ENCODE measurements around the gene AGBL4.

DNA sequence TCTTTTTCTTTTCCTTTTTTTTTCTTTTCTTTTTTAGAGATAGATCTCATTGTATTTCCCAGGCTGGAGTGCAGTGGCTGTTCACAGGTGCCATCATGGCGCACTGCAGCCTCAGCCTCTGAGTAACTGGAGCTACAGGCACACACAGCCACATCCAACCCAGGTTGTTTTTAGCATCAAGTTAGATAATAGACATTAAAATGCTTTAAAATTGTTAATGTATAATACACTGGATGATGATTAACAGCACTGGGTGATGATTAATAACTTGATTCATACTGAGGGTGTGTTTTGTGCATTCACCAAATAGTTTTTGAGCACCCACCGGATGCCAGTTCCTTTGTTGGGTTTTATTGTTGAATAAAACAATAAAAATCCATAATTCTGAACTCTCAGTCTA is 1322.3 kb downstream of the AGBL4 start:
- TF ChIP-seq, protein P1, sequence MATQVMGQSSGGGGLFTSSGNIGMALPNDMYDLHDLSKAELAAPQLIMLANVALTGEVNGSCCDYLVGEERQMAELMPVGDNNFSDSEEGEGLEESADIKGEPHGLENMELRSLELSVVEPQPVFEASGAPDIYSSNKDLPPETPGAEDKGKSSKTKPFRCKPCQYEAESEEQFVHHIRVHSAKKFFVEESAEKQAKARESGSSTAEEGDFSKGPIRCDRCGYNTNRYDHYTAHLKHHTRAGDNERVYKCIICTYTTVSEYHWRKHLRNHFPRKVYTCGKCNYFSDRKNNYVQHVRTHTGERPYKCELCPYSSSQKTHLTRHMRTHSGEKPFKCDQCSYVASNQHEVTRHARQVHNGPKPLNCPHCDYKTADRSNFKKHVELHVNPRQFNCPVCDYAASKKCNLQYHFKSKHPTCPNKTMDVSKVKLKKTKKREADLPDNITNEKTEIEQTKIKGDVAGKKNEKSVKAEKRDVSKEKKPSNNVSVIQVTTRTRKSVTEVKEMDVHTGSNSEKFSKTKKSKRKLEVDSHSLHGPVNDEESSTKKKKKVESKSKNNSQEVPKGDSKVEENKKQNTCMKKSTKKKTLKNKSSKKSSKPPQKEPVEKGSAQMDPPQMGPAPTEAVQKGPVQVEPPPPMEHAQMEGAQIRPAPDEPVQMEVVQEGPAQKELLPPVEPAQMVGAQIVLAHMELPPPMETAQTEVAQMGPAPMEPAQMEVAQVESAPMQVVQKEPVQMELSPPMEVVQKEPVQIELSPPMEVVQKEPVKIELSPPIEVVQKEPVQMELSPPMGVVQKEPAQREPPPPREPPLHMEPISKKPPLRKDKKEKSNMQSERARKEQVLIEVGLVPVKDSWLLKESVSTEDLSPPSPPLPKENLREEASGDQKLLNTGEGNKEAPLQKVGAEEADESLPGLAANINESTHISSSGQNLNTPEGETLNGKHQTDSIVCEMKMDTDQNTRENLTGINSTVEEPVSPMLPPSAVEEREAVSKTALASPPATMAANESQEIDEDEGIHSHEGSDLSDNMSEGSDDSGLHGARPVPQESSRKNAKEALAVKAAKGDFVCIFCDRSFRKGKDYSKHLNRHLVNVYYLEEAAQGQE (IDR thresholded peaks at IDR 0.05; ENCODE audit: insufficient read depth in 1 of 2, low read depth in 2 of 2, low read length in 2 of 2), result no peak
- TF ChIP-seq POLR2AphosphoS5 (IDR thresholded peaks at IDR 0.05; ENCODE audit: low read depth, low read length) (no peak), TAF1 (IDR thresholded peaks at IDR 0.05; ENCODE audit: borderline replicate concordance, insufficient read depth, low read length) (no peak)
